NCI-H2196 treated with DMSO at 0.1 percent for 48 hours (cell line): ENCODE results near the gene RBM44.

ENCODE experiments used
- DNase-seq: peaks from one replicate; lab custom pipeline; 2025; ENCODE audit not compliant: unreplicated experiment; lab: John Stamatoyannopoulos, UW

RBM44 gene

DNA sequence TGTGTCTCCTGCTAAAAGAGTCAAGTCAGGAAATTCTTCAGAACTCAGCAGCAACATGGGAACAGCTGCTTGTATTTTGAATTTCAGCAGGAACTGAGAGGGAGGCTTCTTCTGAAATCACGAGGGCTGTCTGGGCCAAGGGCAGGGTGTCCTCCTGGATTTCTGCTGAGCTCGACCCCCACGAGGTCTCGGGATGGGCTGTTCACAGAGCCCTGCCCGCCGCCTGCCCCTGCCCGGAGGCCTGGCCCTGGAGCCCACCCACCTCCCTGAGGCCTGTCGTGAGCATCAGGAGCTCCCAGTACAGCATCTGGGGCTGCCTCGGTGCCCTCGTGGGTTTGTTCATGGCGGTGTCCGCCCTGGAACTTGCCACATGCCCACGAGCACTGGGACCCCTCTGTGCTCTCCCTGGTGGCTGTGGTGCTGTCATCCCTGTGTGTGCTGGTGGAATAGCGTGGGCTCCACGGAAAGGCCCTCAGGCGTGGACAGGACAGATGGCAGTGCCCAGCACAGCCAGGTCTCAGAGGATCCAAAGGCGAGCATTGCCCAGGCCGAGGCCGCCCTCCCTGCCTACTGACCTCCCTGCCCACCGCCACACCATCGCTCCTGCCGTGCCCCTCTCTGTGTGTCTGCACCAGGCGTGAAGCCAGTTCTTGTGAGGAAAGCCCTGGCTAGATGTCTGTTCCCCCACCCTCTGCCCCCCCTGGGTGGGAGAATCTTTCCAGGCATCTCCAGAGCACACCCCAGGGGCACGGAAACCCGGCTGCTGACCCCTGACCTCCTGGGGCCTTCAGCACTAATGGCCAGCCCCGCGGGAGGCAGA lies 86.7 kb downstream of the RBM44 start:
- DNase-seq = no peak

- no peak for DNase-seq
Observed at GRCh38 chr2:237885931-237886684, 87.5 kb downstream of the RBM44 start.

- no peak for DNase-seq
Observed at GRCh38 chr2:237886685-237887481, 88.3 kb downstream of the RBM44 start.

DNA sequence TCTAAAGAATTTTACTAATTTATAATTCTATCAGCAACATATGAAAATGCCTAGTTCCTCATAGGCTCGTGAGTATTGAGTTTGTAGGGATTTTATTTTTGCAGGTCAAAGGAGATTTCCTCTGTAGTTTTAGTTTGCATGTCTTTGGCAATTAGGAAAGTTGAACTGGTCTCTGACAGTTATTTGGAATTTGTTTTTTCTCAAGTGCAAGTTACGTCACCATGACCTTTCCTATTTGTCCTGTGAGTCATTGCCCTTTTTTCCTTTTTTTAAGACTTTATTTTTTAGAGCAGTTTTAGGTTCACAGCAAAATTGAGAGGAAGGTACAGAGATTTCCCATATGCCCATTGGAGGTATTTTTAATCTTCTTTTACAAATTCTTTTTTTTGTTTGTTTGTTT lies 89.8 kb downstream of the RBM44 start:
- DNase-seq = no peak

GRCh38 chr2:237889016-237889415 lies 90.4 kb downstream of the RBM44 start:
- no peak for DNase-seq

DNA sequence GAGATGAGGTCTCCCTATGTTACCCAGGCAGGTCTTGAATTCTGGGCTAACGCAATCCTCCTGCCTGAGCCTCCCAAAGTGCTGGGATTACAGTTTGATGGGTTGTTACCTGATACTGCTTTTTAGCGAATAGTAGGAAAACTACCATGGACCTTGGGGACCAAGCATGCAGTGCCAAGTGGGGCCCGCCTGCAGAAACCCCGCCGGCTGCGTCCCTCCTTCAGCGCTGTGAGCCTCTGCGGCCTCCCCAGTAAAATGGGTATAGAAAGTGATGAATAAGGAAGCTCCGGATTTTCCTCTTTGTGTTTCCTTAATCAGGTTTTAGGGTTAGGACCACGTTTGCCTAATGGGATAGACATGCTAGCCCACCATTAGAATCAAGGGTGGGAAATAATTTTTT lies 91.2 kb downstream of the RBM44 start:
- no peak for DNase-seq
